Suppressor macrophage treated with lipopolysaccharide for 4 hours (primary cell): Measurements from ENCODE around the gene PACRG.

Experiments used
- DNase-seq: peaks from one replicate; pipeline ENCODE4 v3.0.0-alpha.2; 2020

The PACRG gene

GRCh38 chr6:163183806-163184205 lies 456.0 kb downstream of the PACRG start:
- DNase-seq = no peak

- no peak for DNase-seq
Measured at GRCh38 chr6:163185744-163186143, 458.0 kb downstream of the PACRG start.

DNA sequence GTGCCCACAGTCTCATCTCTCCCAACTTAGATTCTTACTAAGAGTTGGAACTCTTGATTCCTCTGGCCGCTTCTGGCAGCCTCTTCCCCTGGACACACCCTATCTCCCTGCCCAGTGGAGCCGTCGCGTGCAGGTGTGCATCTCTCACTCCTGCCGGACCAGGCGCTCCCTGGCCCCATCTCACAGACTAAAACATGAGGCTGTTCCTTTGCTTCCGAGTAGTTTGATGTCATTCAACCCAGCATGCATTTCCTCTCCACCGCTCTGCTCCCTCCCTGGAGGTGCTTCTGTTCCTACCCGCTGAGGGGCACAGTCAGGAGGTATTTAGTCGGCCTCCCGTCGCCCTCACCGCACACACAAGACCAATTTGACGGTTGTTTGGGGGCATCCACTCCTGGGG lies 458.8 kb downstream of the PACRG start:
- no peak for DNase-seq

GRCh38 chr6:163187201-163187600 lies 459.4 kb downstream of the PACRG start:
- DNase-seq = no peak

DNA sequence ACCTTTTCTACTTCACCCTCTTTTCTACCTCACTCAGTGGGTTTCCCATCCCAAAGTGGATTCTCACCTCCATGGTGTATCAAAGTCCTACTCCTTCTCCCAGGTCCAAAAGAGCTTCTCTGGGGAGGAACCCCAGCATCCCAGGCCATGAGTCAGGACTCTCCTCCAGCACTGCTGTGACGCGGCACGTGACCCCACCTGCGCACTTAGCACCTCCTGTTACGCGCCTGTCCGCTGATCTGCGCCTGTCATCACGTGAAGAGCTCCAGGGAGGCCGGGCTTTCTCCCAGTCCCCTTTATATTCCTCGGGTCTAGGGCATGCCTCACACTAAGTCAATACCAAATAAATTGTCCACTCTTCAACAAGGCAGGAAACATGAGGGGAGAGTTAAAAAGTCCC lies 459.8 kb downstream of the PACRG start:
- no peak for DNase-seq

DNA sequence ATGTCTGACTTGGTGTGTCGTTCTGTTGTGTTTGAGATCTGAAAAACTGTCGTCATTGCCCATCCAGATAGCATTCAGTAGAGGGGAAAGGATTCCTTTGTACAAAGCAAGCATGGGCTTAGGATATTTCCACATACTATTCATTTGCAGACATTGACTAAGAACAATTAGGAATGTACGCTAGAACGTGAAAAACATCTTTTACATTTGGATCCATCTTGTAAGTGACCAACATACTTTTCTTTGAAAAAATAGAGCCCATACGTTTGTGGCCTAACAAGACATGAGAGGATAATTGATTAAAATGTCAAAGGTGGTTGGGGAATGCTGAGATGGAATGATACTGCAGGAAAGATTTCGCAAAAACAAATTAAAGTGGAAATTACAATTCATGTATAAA lies 461.0 kb downstream of the PACRG start:
- DNase-seq = no peak

DNA sequence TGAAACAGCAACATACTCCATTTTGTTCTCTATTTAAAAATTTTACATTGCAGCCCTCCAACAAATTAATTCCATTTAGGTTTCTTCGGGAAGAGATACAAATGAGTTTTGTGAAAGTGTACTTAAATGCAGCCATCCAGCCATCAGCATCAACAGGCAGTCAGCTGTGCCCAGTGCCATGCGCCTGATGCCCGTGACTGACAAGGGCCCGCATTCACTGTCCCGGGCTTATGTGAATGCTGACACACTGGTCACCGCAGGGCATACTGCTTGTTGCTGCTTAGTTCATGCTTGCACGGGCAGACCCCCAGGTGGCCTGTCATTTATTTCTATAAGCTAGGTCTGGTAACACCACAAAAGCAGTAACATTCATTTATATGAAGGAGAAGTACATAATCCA lies 461.8 kb downstream of the PACRG start:
- no peak for DNase-seq

- DNase-seq = no peak
Measured at GRCh38 chr6:163190786-163191185, 463.0 kb downstream of the PACRG start.

DNA sequence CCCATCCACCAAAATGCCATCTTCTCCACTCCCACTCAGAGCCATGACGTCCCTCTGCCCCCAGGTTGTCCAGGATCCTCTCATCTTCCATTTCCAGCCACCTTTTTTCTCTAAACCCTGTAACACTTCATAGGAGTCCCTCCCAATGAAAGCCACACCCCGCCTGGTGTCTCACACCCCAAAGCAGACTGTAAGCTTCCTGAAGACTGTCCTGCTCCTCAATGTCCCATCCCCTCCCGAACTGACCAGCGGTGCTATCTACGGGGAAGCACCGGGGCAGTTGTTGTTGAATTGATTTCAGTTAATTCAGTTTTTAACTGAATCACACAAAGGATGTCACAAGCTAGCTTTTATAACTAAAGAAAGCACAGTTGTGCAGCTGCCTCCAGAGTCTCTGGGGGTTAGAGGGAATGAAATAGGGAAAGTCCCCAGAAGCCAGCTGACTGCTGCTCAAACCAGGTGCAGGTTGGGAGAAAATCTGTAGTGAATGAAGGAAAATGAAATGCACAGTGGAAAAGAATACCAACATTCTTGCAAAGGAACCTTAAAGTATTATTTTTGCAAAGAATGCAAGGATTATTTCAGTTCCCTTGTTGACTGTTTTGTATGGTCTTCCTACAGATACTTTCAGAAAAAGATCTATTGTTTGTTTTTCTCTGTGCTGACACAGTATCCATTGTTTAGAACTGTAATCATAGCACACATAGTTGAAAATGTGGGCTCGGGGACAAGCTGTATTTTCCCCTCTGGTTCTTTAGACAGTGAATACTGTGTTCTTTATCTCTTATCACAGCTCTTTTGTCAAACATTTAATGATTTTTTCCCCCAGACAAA lies 464.1 kb downstream of the PACRG start:
- DNase-seq = no peak

- no peak for DNase-seq
Measured at GRCh38 chr6:163192591-163192990, 464.8 kb downstream of the PACRG start.

GRCh38 chr6:163193326-163193725 lies 465.6 kb downstream of the PACRG start:
- DNase-seq = no peak

DNA sequence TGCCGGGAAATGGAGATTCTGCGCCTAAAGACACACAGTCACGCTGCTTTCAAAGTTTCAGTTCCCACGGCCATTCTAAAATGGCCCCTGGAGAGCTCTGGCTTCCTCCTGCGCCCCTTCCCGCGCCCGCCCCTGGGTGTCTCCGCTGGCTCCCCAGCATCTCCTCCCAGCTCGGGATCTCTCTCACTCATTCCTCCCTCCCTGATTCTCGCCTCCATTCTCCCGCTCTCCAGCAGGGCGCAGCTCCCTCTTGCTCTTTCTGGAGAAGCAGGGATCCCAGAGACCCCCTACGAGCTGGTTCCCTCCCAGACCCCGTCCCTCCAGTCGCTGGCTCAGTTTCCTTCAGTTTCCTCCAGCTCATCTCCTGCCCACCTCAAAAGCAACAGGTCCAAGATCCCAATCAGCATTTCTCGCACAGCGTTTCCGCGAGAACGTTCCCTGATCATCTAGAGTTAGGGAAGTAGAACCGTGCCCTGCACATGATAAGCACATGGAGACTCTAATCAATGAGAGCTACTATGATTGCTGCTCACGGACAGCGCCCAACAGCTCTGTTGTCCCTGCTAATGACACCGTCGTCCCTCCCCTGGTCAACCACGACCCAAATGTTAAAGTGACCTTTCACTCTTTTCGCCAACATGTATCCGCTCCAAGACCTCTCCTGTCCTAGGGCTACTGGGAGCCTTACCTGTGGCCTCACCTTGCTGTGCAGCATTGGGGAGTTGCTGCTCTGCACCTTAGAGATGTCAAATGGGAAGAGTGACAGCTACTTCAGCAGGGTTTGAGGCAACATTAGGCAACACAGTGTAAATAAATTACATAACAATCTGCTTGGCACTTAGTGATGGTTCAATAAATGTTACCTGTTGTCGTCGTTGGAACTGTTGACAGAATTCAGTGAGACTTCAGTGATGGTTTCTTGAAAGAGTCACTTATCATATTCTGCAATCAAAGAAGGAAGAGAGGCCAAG lies 468.2 kb downstream of the PACRG start:
- no peak for DNase-seq

DNA sequence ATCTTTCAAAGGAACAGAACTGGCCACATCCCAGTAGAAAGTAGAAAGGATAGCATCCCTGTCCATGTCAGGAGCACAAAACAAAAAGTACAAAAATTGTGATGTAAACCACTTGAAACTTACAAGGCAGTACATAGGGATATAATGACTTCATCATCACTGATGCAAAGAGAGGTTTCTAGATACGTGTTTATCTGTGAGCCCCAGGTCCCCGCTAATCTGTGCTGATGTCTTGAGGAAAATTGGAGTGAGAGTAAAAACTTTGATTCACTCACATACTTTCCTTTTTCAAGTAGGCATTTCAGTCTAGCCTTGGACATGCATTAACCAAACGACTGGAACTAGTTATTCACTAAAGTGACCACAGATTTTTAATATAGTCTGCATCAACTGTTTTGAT lies 470.1 kb downstream of the PACRG start:
- DNase-seq = no peak

- no peak for DNase-seq
Measured at GRCh38 chr6:163198396-163198795, 470.6 kb downstream of the PACRG start.

GRCh38 chr6:163199371-163199770 lies 471.6 kb downstream of the PACRG start:
- no peak for DNase-seq

GRCh38 chr6:163200289-163200688 lies 472.5 kb downstream of the PACRG start:
- DNase-seq = no peak

DNA sequence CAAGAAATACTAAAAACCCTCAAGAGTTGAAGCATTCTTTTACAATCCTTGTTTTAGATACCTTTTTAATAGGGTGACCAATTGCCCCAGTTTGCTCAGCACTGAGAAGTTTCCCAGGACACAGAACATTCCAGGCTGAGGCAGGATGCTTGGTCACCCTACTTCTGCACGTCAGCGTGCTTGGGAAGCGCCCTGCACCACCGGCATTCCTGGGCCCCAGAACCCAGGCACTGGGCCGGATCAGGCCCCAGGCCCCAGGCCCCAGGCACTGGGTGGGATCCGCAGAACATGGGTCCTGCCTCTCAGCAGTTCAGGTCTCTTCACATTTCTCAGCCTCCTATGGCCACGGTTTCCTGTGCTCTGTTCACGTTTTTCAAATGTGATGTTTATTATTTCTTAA lies 472.9 kb downstream of the PACRG start:
- no peak for DNase-seq

- DNase-seq = no peak
Measured at GRCh38 chr6:163201855-163202254, 474.1 kb downstream of the PACRG start.

- no peak for DNase-seq
Measured at GRCh38 chr6:163206196-163206595, 478.4 kb downstream of the PACRG start.

- DNase-seq = no peak
Measured at GRCh38 chr6:163207431-163208383, 479.9 kb downstream of the PACRG start.

DNA sequence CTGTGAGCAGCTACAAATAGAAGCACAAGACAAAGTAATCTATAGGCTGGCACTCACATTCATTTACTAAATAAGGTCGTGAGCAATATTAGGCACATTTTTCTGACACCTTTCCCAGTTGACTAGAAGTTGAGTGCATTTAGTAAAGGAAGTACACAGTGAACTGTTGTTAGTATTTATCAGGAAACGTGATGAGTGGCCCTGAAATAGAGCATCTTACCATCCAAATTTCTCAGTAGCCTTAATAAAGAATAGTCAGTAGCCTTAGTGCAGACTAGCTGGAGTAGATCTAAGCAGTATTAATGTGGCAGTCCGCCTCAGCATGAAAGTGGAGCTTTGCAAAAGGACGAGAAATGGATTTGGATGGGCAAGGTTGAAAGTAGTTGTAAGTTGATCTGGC lies 481.2 kb downstream of the PACRG start:
- no peak for DNase-seq

DNA sequence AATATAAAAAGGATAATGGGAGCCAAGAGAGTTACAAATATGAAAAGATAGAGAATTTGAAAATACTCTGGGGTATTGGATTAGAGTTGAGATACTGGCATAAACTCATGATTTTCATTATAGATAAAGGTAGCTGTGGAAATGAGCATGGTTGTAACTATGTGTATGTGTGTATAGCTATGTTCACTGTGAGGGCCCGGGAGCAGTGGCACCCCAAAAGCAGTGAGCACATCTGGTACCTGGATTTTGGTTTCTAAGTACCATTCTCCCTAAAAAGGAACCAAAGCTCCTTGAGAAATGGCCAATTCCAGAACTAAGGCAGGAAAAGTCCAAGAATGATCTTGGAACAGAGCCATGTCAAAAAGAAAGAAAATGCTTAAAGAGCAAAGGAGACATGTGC lies 484.3 kb downstream of the PACRG start:
- no peak for DNase-seq

DNA sequence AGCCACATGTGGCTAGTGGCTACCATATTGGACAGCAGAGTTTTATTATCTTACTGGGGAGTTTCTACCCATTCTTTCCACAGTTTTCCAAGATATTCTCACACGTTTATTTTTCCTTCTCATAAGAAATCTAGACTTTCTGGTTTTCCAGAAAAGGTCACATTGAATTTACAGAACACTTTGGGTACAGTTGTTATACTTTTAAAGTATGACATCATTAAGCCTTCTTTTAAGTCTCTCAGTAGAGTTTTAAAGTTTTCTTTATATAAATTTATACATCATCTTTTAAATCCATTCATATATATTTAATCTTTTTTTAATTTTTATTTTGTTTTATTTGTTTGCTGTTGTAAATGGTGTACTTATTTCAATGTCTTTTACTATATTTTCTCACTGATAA lies 486.5 kb downstream of the PACRG start:
- no peak for DNase-seq
